Panc1 (cell line): ENCODE data around the gene DDX41. TPM values are rescaled to one million over a fixed set of nuclear protein-coding genes. Genes with fewer than 3 reads are reported as not detected.

Source experiments
- ATAC-seq: fragments of 200-7000 bp; cut with Tn5 transposase; 2 replicates; pipeline ENCODE4 v1.9.1; 2020; ENCODE audit warnings: mild to moderate bottlenecking, moderate library complexity
- BruUV-seq: library from RNA; stranded (reverse); fragments of 400-500 nt; replicated peaks from 2 replicates; lab custom pipeline; 2021; lab: Mats Ljungman, UMichigan
- CTCF ChIA-PET: fragments of 300-600 bp; sonication (Branson Sonifier 250); formaldehyde crosslinking; loops from one replicate; lab custom pipeline; 2022; ENCODE audit warnings: antibody characterized with exemption; lab: Charles Lee
- POLR2A ChIA-PET: fragments of 300-600 bp; sonication (Branson Sonifier 250); formaldehyde crosslinking; loops from one replicate; lab custom pipeline; 2022; ENCODE audit warnings: antibody characterized with exemption; lab: Charles Lee
- DNase-seq: peaks from one replicate; pipeline ENCODE4 v3.0.0-alpha.2; 2010; ENCODE audit warnings: low read depth, low spot score
- H3K27ac ChIP-seq: 2 replicates; pipeline ENCODE4 v1.5.1; 2011; ENCODE audit warnings: mild to moderate bottlenecking, low read length, inconsistent platforms
- H3K27me3 ChIP-seq: fragments of 200-500 bp; sonication (Bioruptor generic); 2 replicates; pipeline ENCODE4 v1.6.0; 2014; ENCODE audit warnings: low read length, inconsistent platforms; ENCODE audit not compliant: control insufficient read depth, insufficient read depth
- H3K36me3 ChIP-seq: fragments of 200-500 bp; sonication (Bioruptor generic); 2 replicates; pipeline ENCODE4 v1.5.1; 2014; ENCODE audit warnings: inconsistent platforms, mild to moderate bottlenecking, low read length, moderate library complexity; ENCODE audit not compliant: control insufficient read depth, insufficient read depth
- H3K4me1 ChIP-seq: 2 replicates; pipeline ENCODE4 v1.5.1; 2011; ENCODE audit warnings: inconsistent platforms, mild to moderate bottlenecking, low read length, moderate library complexity; ENCODE audit not compliant: control insufficient read depth, insufficient read depth
- H3K4me3 ChIP-seq, 2 experiments: 2 replicates each; pipeline ENCODE4 v1.5.1; 2011 to 2012; ENCODE audit warnings: low read depth in 2 of 2, low read length in 2 of 2, mild to moderate bottlenecking in 2 of 2, inconsistent platforms in 1 of 2, moderate library complexity in 1 of 2
- H3K9me3 ChIP-seq: fragments of 200-500 bp; sonication (Bioruptor generic); 2 replicates; pipeline ENCODE4 v1.5.1; 2014; ENCODE audit warnings: low read depth, mild to moderate bottlenecking, inconsistent platforms, low read length, moderate library complexity; ENCODE audit not compliant: control insufficient read depth, insufficient read depth
- CTCF ChIP-seq: fragments of 450-650 bp; IDR thresholded peaks from 2 replicates; pipeline ENCODE4 v1.5.1; 2017; ENCODE audit warnings: mild to moderate bottlenecking
- POLR2AphosphoS5 ChIP-seq: IDR thresholded peaks from 2 replicates; pipeline ENCODE4 v1.6.1; 2012; ENCODE audit warnings: mild to moderate bottlenecking, low read depth, low read length, moderate library complexity
- REST ChIP-seq, 2 experiments: IDR thresholded peaks; 2 replicates each; pipeline ENCODE4 v1.6.1; 2011 to 2012; ENCODE audit warnings: low read depth in 2 of 2, control low read depth in 1 of 2, low read length in 1 of 2, mild to moderate bottlenecking in 1 of 2, moderate library complexity in 1 of 2; ENCODE audit not compliant: insufficient read depth in 1 of 2
- SIN3A ChIP-seq: IDR thresholded peaks from 2 replicates; pipeline ENCODE4 v1.6.1; 2012; ENCODE audit warnings: low read depth, mild to moderate bottlenecking, low read length, moderate library complexity, borderline replicate concordance; ENCODE audit not compliant: insufficient read depth
- TCF7L2 ChIP-seq: IDR thresholded peaks from 2 replicates; pipeline ENCODE4 v1.6.1; 2011; ENCODE audit warnings: mild to moderate bottlenecking, low read depth, low read length, inconsistent platforms
- in situ Hi-C: cut with HindIII; loops from 2 replicates; pipeline ENCODE4 v1.10.0; 2016; ENCODE audit warnings: low sequenced_read_pairs, low pct_unique_long_range_greater_than_20kb
- intact Hi-C: fragments of 100-400 bp; cut with micrococcal nuclease; formaldehyde crosslinking; loops from one replicate; pipeline ENCODE4 v1.10.0; 2022; ENCODE audit not compliant: unreplicated experiment
- total RNA-seq: library from RNA; stranded (reverse); gene quantifications from one replicate; pipeline ENCODE4 v1.2.1, GENCODE V29; 2021; ENCODE audit not compliant: unreplicated experiment

DDX41 gene
- total RNA-seq, 1 experiment from 2014 or later = 111 TPM

DNA sequence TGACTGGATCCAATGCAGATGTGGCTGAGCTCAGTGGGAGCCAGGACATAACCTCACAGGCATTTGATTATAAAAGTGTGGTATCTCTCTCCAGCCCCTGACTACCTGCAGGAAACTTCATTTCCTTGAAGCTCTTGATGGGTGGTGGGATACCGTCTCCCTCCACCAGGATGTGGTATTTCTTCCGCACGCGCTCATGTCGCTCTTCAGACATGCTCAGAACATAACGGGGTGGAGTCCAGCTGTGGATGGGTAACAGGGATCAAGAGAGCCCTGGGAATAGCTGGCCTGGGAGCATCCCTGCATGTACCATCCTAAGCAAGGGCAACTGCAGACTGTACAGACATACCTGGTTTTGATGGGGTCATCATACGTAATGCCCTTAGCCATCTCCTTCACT is 1.2 kb downstream of the DDX41 start:
- ChIA-PET POLR2A (interaction anchor here (1.3 kb wide), 1 partner anchor 18 kb away, joined by 4 read pairs; the partner anchor contains the start of gene PDLIM7), CTCF (no interaction called here)
- DNase-seq (no peak), ATAC-seq (no peak)
- H3K27ac ChIP-seq = peak overlapping the region; percentile 91
- BruUV-seq = TSS peak; percentile 84
- peaks cover 18% of the 10 kb centered on the region for H3K36me3 ChIP-seq
- H3K9me3 ChIP-seq = no peaks in the 10 kb centered on the region
- no peak for TF ChIP-seq REST (IDR thresholded peaks at IDR 0.05; ENCODE audit: insufficient read depth in 1 of 2, low read depth in 2 of 2, low read length in 1 of 2)
- TF ChIP-seq POLR2AphosphoS5 = no peak
- no peak for TF ChIP-seq TCF7L2
- no peak for TF ChIP-seq CTCF
- TF ChIP-seq SIN3A = no peak
- peaks cover 19% of the 10 kb centered on the region for H3K4me1 ChIP-seq
- intact Hi-C loops = no loop called here
- in situ Hi-C loops = no loop called here
- H3K4me3 ChIP-seq = peak overlapping the region; percentile 93 to 94
- H3K27me3 ChIP-seq = no peaks in the 10 kb centered on the region

DNA sequence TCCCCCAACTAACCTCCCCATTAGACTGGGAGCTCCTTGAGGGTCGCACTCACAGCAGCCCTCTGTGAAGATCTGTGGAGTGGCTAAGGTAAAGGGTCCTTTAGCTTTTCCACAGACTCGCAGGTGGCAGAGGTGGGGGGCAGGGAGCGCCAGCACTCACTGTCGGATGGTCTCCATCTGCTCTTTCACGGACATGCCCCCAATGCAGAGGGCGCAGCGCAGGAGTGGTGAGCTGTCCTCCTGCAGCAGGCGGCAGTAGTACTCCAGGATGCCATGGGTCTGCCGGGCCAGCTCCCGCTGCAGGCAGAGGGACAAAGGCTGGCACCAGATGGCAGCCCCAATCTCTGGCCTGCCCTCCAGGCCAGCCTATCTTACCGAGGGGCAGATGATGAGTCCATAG is 2.2 kb downstream of the DDX41 start:
- no peak for DNase-seq
- ChIA-PET CTCF (no interaction called here), POLR2A (no interaction called here)
- intact Hi-C loops = no loop called here
- in situ Hi-C loops = no loop called here
- no TSS peak for BruUV-seq
- Histone ChIP-seq H3K27me3 (no peaks in the 10 kb centered on the region), H3K36me3 (peaks cover 14% of the 10 kb centered on the region), H3K4me1 (peaks cover 21% of the 10 kb centered on the region), H3K9me3 (no peaks in the 10 kb centered on the region), H3K4me3 (no peak overlapping the region), H3K27ac (no peak overlapping the region)
- no peak for ATAC-seq
- TF ChIP-seq POLR2AphosphoS5 (no peak), CTCF (no peak), SIN3A (no peak)
